HG02938 (cell line): ENCODE results near the gene CHST8.
"Not testable (repeated sequence)": the region's sequence is repeated elsewhere in the genome, so short reads cannot be mapped to it uniquely, and the experiment has no call there.

Experiments used
- ATAC-seq: cut with Tn5 transposase; IDR thresholded peaks from one replicate; pipeline ENCODE4 v1.9.1; 2021; ENCODE audit warnings: mild to moderate bottlenecking, moderate library complexity; ENCODE audit not compliant: unreplicated experiment

CHST8 gene

DNA sequence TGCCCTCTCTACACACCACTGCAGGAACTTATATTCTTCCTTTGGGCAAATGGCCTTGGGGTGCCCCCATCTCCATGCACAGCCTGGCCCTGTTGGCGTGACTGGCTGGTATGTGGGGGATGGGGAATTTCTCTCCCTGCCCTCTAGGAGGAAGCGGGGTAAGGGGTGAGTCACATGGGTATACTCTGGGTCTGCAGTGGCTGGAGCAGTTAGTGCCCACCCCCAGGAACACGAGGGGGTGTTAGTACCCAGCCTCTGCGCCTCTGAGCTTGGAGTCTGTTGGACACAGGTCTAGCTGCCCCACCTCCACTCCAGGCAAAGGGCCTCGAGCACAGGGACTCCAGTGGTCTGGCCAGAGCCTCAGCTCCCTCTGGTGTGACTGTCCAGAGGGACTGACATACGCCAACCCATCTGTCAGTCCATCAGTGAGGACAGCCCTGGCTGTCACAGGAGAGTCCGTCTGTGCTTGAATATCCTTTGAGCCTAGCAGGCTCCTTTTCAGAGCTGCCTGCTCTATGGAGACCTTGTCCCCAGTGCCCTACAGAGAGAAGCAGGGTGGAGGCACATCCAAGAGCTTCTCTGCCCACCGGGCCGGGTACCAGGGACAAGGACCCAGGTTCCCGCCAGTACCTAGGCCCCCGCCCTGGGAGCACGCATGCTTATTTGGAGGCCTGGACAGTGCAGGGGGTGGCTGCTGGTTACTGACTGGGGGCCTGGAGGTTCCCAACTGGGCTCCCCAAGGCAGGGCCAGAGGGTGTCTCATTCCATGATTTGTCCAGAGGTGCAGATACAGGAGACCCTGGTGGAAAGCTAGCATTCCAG, 66.6 kb downstream of the CHST8 start:
- no peak for ATAC-seq

DNA sequence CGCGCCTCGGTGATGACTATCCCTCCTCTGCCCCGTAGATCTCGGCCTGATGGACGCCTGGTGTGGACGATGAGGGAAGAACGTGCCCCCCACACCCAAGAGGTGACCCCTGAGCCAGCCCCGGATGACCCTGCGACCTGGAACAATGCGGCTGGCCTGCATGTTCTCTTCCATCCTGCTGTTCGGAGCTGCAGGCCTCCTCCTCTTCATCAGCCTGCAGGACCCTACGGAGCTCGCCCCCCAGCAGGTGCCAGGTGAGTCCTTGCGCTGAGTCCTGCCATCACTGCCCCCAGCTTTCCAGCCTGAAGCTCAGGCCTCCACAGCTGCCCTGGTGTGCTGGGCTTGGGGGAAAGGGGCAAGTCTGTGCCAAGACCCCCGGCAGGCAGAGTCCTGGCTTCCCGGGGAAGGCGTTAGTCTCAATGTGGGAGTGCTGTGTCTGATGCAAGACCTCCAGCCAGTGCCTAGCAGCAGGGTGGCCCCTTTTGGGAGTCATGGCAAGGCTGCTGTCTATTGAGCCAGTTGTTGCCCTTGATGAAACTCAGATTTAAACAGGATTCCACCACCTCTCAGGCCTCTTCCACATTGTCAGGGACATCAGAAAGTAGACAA, 67.5 kb downstream of the CHST8 start:
- no peak for ATAC-seq

GRCh38 chr19:33689868-33690267, 68.1 kb downstream of the CHST8 start:
- ATAC-seq = no peak

- ATAC-seq = no peak
Observed at GRCh38 chr19:33690378-33691029, 68.8 kb downstream of the CHST8 start.

DNA sequence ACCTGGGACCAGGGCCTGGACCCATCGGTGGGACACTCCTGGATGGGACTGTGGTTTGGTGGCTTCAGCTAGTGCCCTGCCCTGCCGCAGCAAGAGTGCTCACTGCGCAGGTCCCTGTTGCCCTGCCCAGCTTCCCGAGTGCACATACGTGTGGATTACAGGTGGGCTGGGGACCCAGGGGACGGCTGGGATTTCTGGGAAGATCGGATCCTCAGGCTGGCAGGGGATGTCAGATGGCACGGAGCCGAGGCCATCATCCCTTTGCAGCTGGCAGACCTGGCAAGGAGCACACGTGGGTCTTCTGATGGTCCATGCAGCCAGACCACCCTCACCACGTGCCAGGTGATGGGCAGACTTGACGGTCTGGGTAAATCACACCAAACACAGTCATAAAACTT, 69.3 kb downstream of the CHST8 start:
- no peak for ATAC-seq

DNA sequence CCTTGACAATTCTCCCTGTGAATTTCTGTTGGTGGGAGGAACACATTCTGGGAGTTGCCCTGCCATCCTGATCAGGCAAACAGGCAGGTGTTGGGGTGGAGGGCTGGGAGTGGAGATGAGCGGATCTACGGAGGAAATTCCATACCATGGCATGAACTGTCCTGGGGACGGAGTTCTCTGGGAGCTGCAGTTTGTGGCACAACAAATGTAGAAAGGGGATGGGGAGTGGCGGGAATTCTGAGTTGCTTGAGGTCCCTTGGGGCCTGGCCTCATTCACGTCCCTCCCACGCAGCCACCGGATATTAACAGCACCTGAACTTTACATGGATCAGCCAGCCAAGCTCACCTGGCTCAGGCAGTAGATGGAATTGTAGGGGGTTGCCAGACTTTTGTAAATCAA, 70.0 kb downstream of the CHST8 start:
- ATAC-seq = no peak

GRCh38 chr19:33693678-33694077, 71.9 kb downstream of the CHST8 start:
- no peak for ATAC-seq

DNA sequence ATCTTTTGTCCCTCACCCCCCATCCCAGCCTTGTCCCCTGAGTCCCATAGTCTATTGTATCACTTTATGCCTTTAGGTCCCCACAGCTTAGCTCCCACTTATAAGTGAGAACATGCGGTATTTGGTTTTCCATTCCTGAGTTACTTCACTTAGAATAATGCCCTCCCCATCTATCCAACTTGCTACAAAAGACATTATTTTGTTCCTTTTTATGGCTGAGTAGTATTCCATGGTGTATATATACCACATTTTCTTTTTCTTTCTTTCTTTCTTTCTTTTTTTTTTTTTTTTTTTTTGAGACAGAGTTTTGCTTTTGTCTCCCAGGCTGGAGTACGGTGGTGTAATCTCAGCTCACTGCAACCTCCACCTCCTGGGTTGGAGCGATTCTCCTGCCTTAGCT, 73.8 kb downstream of the CHST8 start:
- ATAC-seq = not testable (repeated sequence)

- ATAC-seq = no peak
Observed at GRCh38 chr19:33697766-33698165, 76.0 kb downstream of the CHST8 start.

- ATAC-seq = no peak
Observed at GRCh38 chr19:33698576-33699435, 77.1 kb downstream of the CHST8 start.

GRCh38 chr19:33699754-33700407, 78.1 kb downstream of the CHST8 start:
- ATAC-seq = no peak

DNA sequence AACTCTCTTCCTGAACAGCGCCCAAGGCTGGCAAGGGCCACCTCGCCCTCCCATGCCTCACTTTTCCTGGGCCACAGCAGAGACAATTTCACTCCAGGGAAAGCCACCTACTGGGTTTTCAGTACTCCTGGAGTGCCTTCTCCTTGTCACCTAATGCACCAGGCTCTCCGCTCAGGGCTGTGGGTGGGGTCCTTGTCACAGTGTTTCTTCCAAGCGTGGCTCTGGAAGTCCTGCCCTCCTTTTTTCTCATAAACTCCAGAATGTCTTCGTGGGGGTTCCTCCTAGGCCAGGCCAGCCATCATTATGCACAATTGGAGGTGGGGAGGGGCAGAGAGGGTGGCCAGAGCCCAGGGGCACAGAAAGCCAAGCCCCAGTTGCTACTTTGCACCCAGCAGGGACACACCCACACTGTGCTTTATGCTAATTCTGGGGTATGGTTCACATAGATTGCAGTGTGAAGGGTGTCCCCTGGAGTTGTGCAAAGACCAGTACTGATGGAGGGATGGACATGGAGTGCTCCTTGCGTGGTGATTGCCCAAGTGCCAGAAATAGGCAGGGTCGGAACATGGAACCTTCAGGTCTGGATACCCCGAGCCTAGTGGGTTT, 78.8 kb downstream of the CHST8 start:
- no peak for ATAC-seq

DNA sequence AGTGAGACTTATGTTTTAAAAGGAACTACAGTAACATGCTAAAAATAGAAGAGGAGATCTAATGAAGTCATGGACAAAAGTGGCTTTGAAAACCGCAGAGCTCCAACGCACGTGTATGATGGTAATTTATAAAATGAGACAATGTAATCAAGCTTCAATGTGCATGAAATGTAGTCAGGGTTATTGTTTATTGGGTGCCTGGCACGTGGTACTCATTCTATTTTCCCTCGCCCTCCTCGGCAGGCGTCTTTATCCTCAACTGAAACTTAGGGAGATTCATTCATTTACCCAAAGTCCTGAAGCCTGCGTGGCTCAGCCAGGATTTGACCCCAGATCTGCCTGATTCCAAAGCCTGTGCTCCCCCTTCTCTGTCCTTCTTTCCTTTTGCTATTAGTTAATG, 79.8 kb downstream of the CHST8 start:
- ATAC-seq = no peak

DNA sequence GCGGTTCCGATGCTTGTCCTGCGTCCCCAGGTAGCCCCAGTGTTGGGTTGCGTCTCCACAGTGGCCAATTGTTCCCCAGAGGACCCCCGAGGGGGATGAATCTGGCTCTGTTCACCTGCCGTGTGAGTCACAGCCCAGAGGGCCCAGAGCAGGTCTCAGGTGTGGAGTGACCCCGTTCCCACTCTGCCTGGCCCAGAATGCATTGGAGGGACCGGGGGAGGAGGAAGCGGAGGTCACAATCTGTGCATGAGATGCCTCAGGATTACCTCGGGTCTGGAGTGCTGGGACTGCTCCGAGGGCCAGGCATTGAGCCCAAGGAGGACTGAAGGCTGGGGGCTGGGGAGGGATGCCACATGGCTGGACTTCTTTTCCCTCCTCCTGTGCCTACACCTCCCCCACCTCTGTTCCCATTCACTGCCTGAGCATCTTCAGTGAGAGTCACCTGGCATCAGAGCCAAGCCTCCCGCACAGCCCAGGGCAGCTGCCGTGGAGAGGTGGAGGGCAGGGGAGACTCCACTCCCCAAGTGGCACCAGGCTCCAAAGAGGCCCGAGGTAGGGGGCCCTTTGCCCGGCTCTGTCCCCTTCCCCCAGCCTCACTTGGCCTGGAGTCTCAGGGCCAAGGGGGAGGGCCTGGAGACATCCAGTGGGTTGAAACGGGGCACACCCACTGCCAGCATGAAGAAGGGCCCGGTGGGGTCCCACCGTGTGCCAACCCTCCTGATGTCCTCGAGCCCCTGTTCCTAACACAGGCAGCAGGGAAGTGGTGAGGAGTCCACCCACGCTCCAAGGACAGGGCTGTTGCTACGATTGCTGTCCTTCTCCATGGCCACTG, 81.1 kb downstream of the CHST8 start:
- no peak for ATAC-seq

DNA sequence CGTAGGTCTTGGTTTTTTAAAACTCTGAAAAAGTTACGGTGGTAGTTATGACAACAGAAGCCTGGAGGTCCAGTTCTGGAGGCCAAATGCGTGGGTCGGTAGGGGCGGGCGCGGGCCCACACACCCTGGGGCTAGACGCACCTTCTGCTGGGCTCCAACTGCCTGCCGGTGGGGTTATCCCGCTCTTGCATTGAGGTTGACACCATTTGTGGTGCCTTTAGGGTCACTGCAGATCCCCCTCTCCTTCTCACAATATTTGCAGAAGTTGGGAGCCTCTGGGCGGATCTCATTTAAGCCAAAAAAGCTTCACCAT, 81.6 kb downstream of the CHST8 start:
- ATAC-seq = no peak

DNA sequence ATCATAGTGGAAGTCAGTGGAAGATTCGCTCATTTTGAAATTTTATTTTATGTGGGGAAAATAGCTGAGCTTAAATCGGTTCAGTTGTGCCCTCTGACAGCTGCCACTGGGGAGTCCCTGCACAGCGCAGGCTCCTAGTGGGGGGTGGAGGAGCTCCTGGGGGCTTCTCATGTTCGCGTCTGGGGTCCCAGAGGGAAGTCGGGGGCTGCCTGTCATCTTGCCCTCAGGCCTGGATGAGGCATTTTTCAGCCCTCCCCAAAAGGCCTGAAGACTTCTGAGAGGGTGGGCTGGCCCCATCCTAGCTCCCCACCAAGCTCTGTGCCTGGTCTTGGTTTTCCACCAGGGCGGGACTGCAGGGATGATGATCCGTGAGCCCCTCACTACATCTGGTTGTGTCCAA, 82.1 kb downstream of the CHST8 start:
- ATAC-seq = no peak

- no peak for ATAC-seq
Observed at GRCh38 chr19:33704271-33704670, 82.5 kb downstream of the CHST8 start.

DNA sequence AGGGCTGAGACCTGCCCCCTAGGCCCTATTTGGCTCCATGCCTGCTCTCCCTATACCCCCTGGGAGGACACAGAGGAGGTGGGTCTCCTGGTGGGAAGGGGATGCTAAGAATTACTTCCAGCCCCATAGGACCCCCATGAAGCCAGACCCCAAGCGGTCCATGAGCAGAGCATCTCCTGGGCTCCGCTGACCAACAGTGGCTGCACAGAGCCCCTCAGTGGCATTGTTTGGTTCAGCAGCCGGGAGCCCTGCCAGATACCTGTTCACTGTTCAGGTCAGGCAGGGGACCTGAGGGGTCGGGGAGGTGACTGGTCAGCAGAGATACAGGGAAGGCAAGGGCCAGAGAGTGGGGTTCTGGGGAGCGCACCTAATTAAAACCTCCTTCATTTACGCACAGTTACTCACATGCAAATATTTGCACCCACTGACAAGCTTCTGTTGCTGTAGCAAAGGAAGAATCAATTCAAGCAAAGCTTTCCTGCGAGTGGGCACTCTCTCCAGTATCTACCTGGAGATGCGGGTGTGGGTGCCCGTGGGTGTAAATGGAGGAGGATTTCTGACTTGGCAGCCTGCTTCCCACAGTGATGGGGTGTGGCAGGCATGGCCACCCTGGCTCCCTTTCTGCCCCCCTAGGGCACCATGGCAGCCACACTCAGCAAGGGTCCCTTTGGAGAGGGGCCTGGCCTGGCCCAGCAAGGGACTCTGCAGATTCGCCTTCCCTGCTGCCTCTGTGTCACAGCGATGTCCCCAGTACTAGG, 83.5 kb downstream of the CHST8 start:
- no peak for ATAC-seq

GRCh38 chr19:33705860-33706259, 84.1 kb downstream of the CHST8 start:
- ATAC-seq = no peak
